ENCODE measurements around the gene JAGN1.

DNA sequence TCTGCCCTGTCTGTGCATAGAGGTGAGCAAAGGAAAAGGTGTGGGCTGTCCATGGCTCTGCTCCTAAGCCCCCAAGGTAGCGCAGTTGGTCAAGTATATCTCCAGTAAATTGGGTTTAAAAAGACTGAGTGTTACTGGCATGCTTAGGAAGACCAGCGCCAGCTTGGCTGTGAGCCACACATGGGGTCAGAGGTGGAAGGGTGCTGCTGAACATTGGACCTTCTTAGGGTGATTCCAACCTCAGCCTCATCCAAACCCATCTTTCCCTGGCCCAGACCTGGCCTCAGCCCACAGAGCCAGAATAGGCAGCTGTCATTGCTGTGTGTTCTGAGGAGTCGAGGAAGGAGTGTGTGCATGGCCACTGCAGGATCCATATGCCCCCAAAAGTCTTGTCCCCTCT lies 17.9 kb downstream of the JAGN1 start:
- TF ChIP-seq, protein P1, sequence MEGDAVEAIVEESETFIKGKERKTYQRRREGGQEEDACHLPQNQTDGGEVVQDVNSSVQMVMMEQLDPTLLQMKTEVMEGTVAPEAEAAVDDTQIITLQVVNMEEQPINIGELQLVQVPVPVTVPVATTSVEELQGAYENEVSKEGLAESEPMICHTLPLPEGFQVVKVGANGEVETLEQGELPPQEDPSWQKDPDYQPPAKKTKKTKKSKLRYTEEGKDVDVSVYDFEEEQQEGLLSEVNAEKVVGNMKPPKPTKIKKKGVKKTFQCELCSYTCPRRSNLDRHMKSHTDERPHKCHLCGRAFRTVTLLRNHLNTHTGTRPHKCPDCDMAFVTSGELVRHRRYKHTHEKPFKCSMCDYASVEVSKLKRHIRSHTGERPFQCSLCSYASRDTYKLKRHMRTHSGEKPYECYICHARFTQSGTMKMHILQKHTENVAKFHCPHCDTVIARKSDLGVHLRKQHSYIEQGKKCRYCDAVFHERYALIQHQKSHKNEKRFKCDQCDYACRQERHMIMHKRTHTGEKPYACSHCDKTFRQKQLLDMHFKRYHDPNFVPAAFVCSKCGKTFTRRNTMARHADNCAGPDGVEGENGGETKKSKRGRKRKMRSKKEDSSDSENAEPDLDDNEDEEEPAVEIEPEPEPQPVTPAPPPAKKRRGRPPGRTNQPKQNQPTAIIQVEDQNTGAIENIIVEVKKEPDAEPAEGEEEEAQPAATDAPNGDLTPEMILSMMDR (IDR thresholded peaks at IDR 0.05): no peak
- no peak for TF ChIP-seq POLR2AphosphoS5 (IDR thresholded peaks at IDR 0.05; ENCODE audit: low read depth, low read length)
- TF ChIP-seq, protein P2, sequence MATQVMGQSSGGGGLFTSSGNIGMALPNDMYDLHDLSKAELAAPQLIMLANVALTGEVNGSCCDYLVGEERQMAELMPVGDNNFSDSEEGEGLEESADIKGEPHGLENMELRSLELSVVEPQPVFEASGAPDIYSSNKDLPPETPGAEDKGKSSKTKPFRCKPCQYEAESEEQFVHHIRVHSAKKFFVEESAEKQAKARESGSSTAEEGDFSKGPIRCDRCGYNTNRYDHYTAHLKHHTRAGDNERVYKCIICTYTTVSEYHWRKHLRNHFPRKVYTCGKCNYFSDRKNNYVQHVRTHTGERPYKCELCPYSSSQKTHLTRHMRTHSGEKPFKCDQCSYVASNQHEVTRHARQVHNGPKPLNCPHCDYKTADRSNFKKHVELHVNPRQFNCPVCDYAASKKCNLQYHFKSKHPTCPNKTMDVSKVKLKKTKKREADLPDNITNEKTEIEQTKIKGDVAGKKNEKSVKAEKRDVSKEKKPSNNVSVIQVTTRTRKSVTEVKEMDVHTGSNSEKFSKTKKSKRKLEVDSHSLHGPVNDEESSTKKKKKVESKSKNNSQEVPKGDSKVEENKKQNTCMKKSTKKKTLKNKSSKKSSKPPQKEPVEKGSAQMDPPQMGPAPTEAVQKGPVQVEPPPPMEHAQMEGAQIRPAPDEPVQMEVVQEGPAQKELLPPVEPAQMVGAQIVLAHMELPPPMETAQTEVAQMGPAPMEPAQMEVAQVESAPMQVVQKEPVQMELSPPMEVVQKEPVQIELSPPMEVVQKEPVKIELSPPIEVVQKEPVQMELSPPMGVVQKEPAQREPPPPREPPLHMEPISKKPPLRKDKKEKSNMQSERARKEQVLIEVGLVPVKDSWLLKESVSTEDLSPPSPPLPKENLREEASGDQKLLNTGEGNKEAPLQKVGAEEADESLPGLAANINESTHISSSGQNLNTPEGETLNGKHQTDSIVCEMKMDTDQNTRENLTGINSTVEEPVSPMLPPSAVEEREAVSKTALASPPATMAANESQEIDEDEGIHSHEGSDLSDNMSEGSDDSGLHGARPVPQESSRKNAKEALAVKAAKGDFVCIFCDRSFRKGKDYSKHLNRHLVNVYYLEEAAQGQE (IDR thresholded peaks at IDR 0.05; ENCODE audit: insufficient read depth in 1 of 2, low read depth in 2 of 2, low read length in 1 of 2): no peak
- TF ChIP-seq SIN3A (IDR thresholded peaks at IDR 0.05; ENCODE audit: borderline replicate concordance, insufficient read depth, low read depth, low read length): no peak
